DMS53 treated with DMSO at 0.1 percent for 48 hours (cell line): Measurements from ENCODE around the gene LYSET.
"Not testable (repeated sequence)": the region's sequence is repeated elsewhere in the genome, so short reads cannot be mapped to it uniquely, and the experiment has no call there.

Experiments
- DNase-seq: peaks from one replicate; lab custom pipeline; 2025; ENCODE audit not compliant: unreplicated experiment; lab: John Stamatoyannopoulos, UW

The LYSET gene

DNA sequence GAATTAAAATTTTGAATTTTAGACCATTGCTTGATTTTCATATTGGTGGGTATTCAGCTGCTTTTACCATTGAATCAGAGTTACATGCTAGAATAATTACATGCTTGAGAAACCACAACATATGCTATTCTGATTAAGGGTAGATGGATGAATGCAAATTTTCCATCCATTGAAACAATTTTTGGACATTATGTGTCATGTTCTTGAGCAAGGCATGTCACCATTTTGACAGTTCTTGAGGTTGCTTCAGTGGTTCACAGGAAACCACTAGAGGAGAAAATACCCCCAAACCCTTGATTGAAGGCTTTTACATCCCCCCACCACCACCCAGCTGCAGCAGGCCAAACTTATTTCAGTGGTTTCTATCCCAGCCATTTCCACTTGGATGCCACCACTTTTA lies 35.4 kb downstream of the LYSET start:
- DNase-seq: no peak

DNA sequence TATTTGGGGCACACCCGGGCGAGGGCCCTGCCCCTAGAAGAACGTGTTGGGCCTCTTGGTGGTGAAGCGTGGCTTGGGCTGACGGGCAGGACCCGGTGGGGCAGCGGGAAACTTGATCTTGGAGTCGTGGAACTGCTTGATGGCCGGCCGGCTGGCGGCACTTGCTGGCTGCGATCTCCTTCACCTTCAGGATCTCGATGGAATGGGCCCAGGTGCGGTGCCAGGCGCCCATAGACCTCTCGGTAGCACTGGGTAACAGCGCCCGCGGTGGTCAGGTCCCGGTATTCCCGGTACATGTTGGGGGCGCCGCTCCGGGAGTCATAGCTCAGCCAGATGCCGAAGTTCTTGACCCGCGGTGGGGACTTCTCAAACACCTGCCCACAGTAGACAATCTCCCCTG lies 38.4 kb downstream of the LYSET start:
- no peak for DNase-seq

DNA sequence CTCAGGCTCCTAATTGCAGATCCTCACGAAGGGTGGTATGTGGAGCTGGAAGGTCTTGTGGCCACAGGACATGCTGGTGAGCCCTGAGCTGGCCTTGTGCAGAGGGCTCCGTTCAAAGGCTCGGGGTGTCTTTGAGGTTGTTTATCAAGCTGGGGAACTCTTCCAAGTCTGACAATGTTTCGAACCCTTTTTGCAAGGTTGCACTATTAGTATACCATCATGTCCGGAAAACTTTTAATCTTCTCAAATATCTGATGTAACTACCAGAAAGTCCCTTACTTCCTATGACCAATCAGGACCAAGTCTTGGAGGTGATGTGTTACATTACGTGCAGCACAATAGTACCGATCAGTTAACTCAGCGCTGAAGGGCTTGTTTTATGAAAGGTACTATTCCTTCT lies 43.4 kb downstream of the LYSET start:
- no peak for DNase-seq

DNA sequence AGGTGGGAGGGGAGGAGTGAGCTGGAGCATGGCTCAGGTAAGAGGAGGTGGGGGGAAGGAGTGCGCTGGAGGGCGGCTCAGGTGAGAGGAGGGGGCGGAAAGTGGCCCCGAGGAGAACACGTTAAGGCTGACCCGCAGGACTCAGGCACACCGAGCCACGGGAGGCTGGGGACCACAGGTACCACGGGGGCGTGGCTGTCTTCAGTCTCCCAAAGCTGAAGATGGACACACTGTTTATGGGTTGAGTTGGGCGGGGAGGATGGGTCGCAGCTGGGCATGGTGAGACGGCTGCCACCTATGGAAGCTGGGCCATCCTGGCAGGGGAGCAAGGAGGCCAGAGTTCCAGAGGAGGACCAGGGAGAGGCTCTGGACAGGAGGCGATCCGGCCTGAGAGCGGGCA lies 45.4 kb downstream of the LYSET start:
- no peak for DNase-seq

DNA sequence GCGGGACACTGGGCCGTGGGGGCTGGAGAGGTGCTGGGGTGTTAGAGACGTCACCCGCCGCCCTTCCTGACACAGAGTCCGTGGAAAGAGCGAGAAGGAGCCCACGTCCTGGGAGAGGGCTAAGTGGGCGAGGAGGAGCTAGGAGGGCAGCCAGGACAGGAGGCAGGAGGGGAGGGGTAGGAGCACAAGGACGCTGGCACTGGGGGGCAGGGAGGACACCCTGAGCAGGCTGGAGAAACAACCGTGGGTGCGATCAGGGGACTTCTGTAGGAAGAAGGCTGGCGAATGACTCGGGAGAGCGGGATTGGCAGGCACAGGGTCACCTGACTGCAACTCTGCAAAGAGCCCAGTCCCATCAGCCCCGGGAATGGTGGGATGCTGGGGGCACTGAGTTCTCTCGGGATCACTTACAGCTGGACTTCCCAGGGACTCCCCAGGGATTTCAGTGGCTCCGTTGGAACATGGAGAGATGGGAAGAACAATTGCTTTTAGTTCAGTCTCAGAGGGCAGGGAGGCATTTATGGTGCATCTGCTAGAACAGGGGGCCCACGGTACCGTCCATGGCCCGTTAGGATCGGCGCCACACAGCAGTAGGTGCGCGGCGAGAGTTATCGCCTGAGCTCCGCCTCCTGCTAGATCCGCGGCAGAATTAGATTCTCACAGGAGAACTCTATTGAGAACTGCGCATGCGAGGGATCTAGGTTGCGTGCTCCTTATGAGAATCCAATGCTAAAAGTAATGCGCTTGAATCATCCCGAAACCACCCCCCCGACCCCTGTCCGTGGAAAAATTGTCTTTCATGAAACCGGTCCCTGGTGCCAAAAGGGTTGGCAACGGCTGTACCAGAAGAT lies 46.2 kb downstream of the LYSET start:
- DNase-seq: peak; percentile 5

DNA sequence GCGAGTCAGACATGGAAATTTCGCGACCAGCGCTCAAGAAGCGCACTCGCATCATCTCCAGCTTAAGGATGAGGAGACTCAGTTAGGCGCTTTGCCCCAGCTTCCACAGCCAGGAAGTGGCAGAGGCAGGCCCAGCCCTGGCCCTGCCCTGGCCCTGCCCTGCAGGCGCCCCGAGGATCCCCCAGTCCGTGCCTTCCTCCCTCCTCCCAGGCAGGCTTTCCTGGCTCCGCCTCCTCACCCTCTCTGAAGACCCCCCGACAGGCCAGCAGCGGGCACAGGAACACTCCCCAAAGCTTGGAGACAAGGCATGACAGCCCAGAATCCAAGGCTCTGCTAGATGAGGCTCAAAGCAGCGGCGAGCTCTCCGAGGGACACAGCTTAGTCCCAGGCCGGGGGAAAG lies 47.0 kb downstream of the LYSET start:
- no peak for DNase-seq

DNA sequence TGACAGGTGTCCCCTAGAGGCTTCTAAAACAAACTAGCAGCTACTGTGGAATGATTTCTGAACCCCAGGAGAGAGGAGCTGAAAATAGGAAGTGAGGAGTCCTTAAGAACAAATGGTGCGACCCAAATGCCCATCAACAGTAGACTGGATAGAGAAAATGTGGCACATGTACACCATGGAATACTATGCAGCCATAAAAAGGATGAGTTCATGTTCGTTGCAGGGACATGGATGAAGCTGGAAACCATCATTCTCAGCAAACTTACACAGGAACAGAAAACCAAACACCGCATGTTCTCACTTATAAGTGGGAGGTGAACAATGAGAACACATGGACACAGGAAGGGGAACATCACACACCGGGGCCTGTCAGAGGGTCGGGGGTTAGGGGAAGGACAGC lies 48.0 kb downstream of the LYSET start:
- not testable (repeated sequence) for DNase-seq

DNA sequence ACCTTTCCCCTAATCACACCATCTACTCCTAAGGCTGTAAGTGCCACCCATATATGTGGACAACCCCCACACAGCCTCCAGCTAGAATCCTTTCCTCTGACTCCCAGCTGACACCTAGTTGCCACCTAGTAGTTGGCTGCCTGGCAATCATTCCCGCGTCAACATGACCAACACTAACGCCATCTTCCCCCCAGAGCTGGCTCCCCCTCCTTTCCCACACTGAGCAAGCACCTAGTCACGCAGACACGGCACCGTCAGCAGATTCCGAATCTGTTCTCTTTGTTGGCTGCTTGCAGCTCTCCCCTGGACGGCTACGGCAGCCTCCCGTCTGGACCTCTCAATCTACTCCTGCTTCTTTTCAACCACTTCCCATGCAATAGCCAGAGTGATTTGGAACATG lies 49.7 kb downstream of the LYSET start:
- DNase-seq: no peak
